A549 (cell line): ENCODE data around the gene EP400. TPM values are rescaled to one million over a fixed set of nuclear protein-coding genes. Genes with fewer than 3 reads are reported as not detected.

Source experiments
- ATAC-seq, 2 experiments: fragments of 200-7000 bp in 1 of 2; fragments of >200 bp in 1 of 2; cut with Nextera tagmentation in 1 of 2; cut with Tn5 transposase in 1 of 2; 3 replicates each; pipeline versions ENCODE4 v1.8.0 to v1.9.1; 2018 to 2020; ENCODE audit warnings: mild to moderate bottlenecking in 1 of 2, moderate library complexity in 1 of 2
- CTCF ChIA-PET: fragments of 300-600 bp; sonication (Branson Sonifier 250); formaldehyde crosslinking; extraction: SDS; loops from one replicate; lab custom pipeline; 2021; ENCODE audit warnings: antibody characterized with exemption, inconsistent platforms; lab: Yijun Ruan, JAX
- POLR2A ChIA-PET: fragments of 350-600 bp; formaldehyde crosslinking; extraction: SDS; loops from one replicate; lab custom pipeline; 2021; ENCODE audit warnings: antibody characterized with exemption, inconsistent platforms; lab: Yijun Ruan, JAX
- DNase-seq, 2 experiments: peaks; one replicate each; pipeline versions ENCODE4 v3.0.0 to v3.0.0-alpha.2; 2011 to 2016; ENCODE audit warnings: low read depth in 1 of 2, low spot score in 1 of 2
- FAIRE-seq: peaks from 2 replicates; lab custom pipeline; 2011; peaks lifted over from hg19 to GRCh38; lab: Jason Lieb, UNC
- H3K27ac ChIP-seq, 2 experiments: fragments of >200 bp; sonication (Bioruptor Twin); formaldehyde crosslinking; 3 replicates each; pipeline ENCODE4 v1.5.1; 2016 to 2017
- H3K4me1 ChIP-seq: fragments of >200 bp; sonication (Bioruptor Twin); formaldehyde crosslinking; 3 replicates; pipeline ENCODE4 v1.6.1; 2016
- H3K4me2 ChIP-seq: fragments of >200 bp; sonication (Bioruptor Twin); formaldehyde crosslinking; 3 replicates; pipeline ENCODE4 v1.6.1; 2016
- H3K4me3 ChIP-seq: fragments of >200 bp; sonication (Bioruptor Twin); formaldehyde crosslinking; 3 replicates; pipeline ENCODE4 v1.5.1; 2016
- H3K9me3 ChIP-seq: fragments of >200 bp; sonication (Bioruptor Twin); formaldehyde crosslinking; 3 replicates; pipeline ENCODE4 v1.6.1; 2016
- BCL3 ChIP-seq: fragments of >200 bp; sonication (Bioruptor Twin); formaldehyde crosslinking; IDR thresholded peaks from 3 replicates; pipeline ENCODE4 v1.6.1; 2016
- BHLHE40 ChIP-seq: IDR thresholded peaks from 2 replicates; pipeline ENCODE4 v1.6.1; 2012; ENCODE audit warnings: low read depth, low read length, inconsistent platforms
- CBX8 ChIP-seq: fragments of 200-600 bp; sonication (generic); IDR thresholded peaks from 2 replicates; pipeline ENCODE4 v1.6.1; 2016
- EHF ChIP-seq: fragments of 250-450 bp; sonication (Bioruptor Pico); IDR thresholded peaks from 2 replicates; pipeline ENCODE4 v1.5.0; 2020; ENCODE audit warnings: mild to moderate bottlenecking
- EHMT2 ChIP-seq: fragments of 200-600 bp; sonication (generic); IDR thresholded peaks from 2 replicates; pipeline ENCODE4 v1.6.1; 2016; ENCODE audit warnings: antibody characterized with exemption, low read depth, mild to moderate bottlenecking, moderate library complexity
- EP300 ChIP-seq, 2 experiments: fragments of >200 bp; sonication (Bioruptor Twin); formaldehyde crosslinking; IDR thresholded peaks; 2 replicates in 1 of 2; 3 replicates in 1 of 2; pipeline ENCODE4 v1.6.1; 2016 to 2017
- FOSB ChIP-seq: fragments of 250-450 bp; sonication (Bioruptor Pico); IDR thresholded peaks from 2 replicates; pipeline ENCODE4 v1.5.0; 2020; ENCODE audit warnings: mild to moderate bottlenecking, moderate library complexity
- HOXB5 ChIP-seq: fragments of 250-450 bp; sonication (Bioruptor Pico); IDR thresholded peaks from 2 replicates; pipeline ENCODE4 v1.5.0; 2020; ENCODE audit warnings: mild to moderate bottlenecking, moderate library complexity
- MAX ChIP-seq: IDR thresholded peaks from 2 replicates; pipeline ENCODE4 v1.6.1; 2012
- NFE2L2 ChIP-seq: fragments of 150-350 bp; conservative IDR thresholded peaks from 2 replicates; pipeline ENCODE4 v1.6.1; 2014; ENCODE audit warnings: low read length
- NPAS2 ChIP-seq: fragments of 250-450 bp; sonication (Bioruptor Pico); IDR thresholded peaks from 2 replicates; pipeline ENCODE4 v1.8.0; 2022; ENCODE audit warnings: mild to moderate bottlenecking, moderate library complexity, borderline replicate concordance
- NR3C1 ChIP-seq: fragments of >200 bp; sonication (Bioruptor Twin); formaldehyde crosslinking; IDR thresholded peaks from 3 replicates; pipeline ENCODE4 v1.6.1; 2017
- PBX3 ChIP-seq: IDR thresholded peaks from 2 replicates; pipeline ENCODE4 v1.6.1; 2012
- RNF2 ChIP-seq: fragments of 200-600 bp; sonication (generic); IDR thresholded peaks from 2 replicates; pipeline ENCODE4 v1.6.1; 2016; ENCODE audit warnings: low read depth, mild to moderate bottlenecking, antibody characterized with exemption, moderate library complexity, borderline replicate concordance
- TP53 ChIP-seq: fragments of 250-450 bp; sonication (Bioruptor Pico); IDR thresholded peaks from 2 replicates; pipeline ENCODE4 v1.5.0; 2021; ENCODE audit warnings: mild to moderate bottlenecking, moderate library complexity
- USF2 ChIP-seq: fragments of 450-650 bp; IDR thresholded peaks from 2 replicates; pipeline ENCODE4 v1.6.1; 2014; ENCODE audit warnings: antibody characterized with exemption
- ZC3H11A ChIP-seq: fragments of 450-650 bp; IDR thresholded peaks from 2 replicates; pipeline ENCODE4 v1.6.1; 2014; ENCODE audit warnings: antibody characterized with exemption, mild to moderate bottlenecking
- ZNF302 ChIP-seq: fragments of 250-450 bp; sonication (Bioruptor Pico); IDR thresholded peaks from 2 replicates; pipeline ENCODE4 v1.9.0; 2021; ENCODE audit warnings: inconsistent platforms, mild to moderate bottlenecking, moderate library complexity
- WGBS: methylation state at CpG from one replicate; pipeline ENCODE4 v1.1.6; 2017; ENCODE audit errors: missing lambda C conversion rate; 5-methylcytosine and 5-hydroxymethylcytosine counted together
- polyA plus RNA-seq, 4 experiments: library from polyadenylated mRNA; depleted of rRNA in 3 of 4; stranded (reverse); fragments of >200 nt; fragmentation: RNase III in 1 of 4; extraction: RNeasy Plus Mini Kit Qiagen cat#74134 plus additional on column Dnase treatment in 1 of 4; gene quantifications; 2 replicates in 3 of 4; 3 replicates in 1 of 4; pipeline ENCODE4 v1.2.3, GENCODE V29; 2011 to 2017
- TF ChIP-seq, protein P1 (sequence below): fragments of 250-450 bp; sonication (Bioruptor Pico); IDR thresholded peaks from 2 replicates; pipeline ENCODE4 v1.5.0; 2020; ENCODE audit warnings: low read depth, mild to moderate bottlenecking, moderate library complexity

The EP400 gene
- polyA plus RNA-seq, 2 of the 4 experiments (the other 2 are of a cell fraction), result 9.7 to 15.2 TPM

DNA sequence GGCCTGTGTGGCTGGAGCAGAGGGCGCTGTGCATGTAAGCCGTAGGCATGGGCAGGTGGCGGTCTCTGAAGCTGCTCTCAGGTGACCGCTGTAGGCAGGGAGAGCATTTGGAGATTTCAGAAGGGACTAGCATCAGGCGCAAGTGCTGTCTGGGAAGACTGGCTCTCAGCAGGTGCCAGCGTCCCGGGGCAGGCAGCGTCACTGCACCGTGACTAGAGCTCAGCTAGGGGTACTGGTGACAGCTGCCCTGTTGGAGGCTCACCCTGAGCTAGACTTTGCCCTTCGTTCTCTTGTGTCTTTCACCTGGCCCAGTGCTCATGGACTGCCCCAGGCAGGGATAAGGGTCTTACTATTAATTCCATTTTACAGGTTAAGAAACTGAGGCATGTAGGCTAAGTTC is 115.5 kb downstream of the EP400 start:
- no peak for TF ChIP-seq EHF (CRISPR knock-in tag)
- TF ChIP-seq NR3C1, result no peak
- no peak for TF ChIP-seq RNF2
- TF ChIP-seq EP300 (IDR thresholded peaks at IDR 0.05), result no peak
- TF ChIP-seq USF2, result no peak
- no peak for TF ChIP-seq HOXB5 (CRISPR knock-in tag)
- no peak for TF ChIP-seq NFE2L2
- TF ChIP-seq EHMT2, result no peak
- TF ChIP-seq ZC3H11A, result no peak
- TF ChIP-seq PBX3, result no peak
- TF ChIP-seq, protein P1, sequence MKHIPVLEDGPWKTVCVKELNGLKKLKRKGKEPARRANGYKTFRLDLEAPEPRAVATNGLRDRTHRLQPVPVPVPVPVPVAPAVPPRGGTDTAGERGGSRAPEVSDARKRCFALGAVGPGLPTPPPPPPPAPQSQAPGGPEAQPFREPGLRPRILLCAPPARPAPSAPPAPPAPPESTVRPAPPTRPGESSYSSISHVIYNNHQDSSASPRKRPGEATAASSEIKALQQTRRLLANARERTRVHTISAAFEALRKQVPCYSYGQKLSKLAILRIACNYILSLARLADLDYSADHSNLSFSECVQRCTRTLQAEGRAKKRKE (CRISPR knock-in tag), result no peak
- TF ChIP-seq FOSB (CRISPR knock-in tag), result no peak
- no peaks in the 10 kb centered on the region for H3K4me1 ChIP-seq
- ATAC-seq (no peak), DNase-seq (no peak), FAIRE-seq (no peak)
- 95% methylated on average over 9 of the region's 10 CpGs for WGBS
- no peak overlapping the region for H3K4me3 ChIP-seq
- H3K4me2 ChIP-seq, result no peak overlapping the region
- ChIA-PET CTCF (interaction anchor here (1.1 to 2.1 kb wide), 2 partner anchors 9 to 349 kb away, joined by 4 to 6 read pairs; no protein-coding TSS in a partner anchor), POLR2A (no interaction called here)
- no peak overlapping the region for H3K27ac ChIP-seq
- H3K9me3 ChIP-seq, result no peaks in the 10 kb centered on the region

GRCh38 chr12:132065609-132066344 is 116.0 kb downstream of the EP400 start:
- no peak overlapping the region for H3K27ac ChIP-seq
- POLR2A ChIA-PET, result no interaction called here

DNA sequence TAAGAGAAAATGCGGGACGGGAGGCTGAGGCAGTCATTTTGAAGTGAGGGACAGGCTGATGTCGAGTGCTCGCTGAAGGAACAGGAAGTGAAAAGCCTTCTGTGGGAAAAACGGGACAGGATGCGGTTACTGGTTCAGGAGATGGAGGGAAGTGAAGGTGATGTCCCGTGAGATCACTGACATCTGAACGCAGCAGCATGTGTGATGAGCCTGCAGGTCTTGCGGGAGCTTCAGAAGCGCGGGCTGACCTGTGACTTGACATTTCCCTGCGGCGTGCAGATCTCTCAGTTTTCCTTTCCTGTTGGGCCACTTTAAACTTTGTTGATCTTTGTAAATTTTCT is 116.6 kb downstream of the EP400 start:
- no peak overlapping the region for H3K4me2 ChIP-seq
- POLR2A ChIA-PET, result no interaction called here
- no peaks in the 10 kb centered on the region for H3K9me3 ChIP-seq
- no peaks in the 10 kb centered on the region for H3K4me1 ChIP-seq
- CTCF ChIA-PET, result no interaction called here
- ATAC-seq (no peak), DNase-seq (no peak), FAIRE-seq (no peak)
- 94% methylated on average over 13 of the region's 13 CpGs for WGBS
- no peak overlapping the region for H3K27ac ChIP-seq
- no peak overlapping the region for H3K4me3 ChIP-seq
- TF ChIP-seq BCL3, result no peak
- TF ChIP-seq BHLHE40, result no peak
- TF ChIP-seq CBX8, result no peak

More at GRCh38 chr12:132065609-132066344, 116.0 kb downstream of the EP400 start:
- H3K4me2 ChIP-seq, result no peak overlapping the region
- no peak for ATAC-seq
- FAIRE-seq, result no peak
- CTCF ChIA-PET, result interaction anchor here (2.1 kb wide), 1 partner anchor 10 kb away, joined by 6 read pairs; no protein-coding TSS in a partner anchor
- TF ChIP-seq MAX (no peak), NPAS2 (CRISPR knock-in tag) (no peak), RNF2 (no peak), TP53 (no peak), ZNF302 (CRISPR knock-in tag) (no peak)
- TF ChIP-seq, all 56 proteins: peak for 0
- H3K4me1 ChIP-seq, result no peaks in the 10 kb centered on the region
- no peak overlapping the region for H3K4me3 ChIP-seq
- WGBS, result 88% methylated on average over 4 of the region's 4 CpGs
- H3K9me3 ChIP-seq, result no peaks in the 10 kb centered on the region
- no peak for DNase-seq
